Measurements from ENCODE around the gene AQP12A. TPM values are rescaled to one million over a fixed set of nuclear protein-coding genes. Genes with fewer than 3 reads are reported as not detected.
A peak's percentile ranks its signal among the peaks of the same experiment; 100 is the strongest.
"Not testable (repeated sequence)": the region's sequence is repeated elsewhere in the genome, so short reads cannot be mapped to it uniquely, and the experiment has no call there.

AQP12A gene
- total RNA-seq, 1 donor, result not detected

DNA sequence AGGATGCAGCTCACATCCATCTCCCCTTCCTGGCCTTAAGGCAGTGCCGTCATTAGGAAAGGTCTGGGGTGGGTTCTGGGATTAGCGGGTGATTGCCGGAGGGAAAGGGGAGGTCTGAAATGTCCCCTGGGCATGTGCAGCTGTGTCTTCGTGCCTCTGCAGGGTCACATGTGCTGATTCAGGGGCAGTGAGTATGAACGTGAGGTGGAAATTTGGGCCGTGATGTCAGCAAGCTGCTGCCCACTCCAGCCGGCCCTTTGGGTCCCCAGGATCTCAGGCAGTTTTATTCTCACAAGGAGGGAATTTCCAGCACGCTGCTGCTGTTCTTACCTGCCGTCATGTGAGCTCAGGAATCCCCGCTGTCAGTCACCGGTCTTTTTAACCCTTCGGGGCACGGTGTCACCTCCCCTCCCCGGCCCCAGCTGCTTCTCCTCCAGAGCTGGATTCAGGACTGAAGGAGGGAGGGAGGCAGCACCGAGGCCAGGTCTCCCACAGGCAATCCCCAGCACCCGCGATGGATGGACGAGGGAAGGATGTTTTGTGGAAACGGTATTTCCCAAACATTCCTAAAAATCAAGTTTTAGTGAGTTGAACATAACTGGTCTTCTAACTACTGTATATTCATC lies 42.9 kb upstream of the AQP12A start:
- H3K4me3 ChIP-seq (ENCODE audit: low read depth, low read length), result no peak overlapping the region
- TF ChIP-seq, protein P1, sequence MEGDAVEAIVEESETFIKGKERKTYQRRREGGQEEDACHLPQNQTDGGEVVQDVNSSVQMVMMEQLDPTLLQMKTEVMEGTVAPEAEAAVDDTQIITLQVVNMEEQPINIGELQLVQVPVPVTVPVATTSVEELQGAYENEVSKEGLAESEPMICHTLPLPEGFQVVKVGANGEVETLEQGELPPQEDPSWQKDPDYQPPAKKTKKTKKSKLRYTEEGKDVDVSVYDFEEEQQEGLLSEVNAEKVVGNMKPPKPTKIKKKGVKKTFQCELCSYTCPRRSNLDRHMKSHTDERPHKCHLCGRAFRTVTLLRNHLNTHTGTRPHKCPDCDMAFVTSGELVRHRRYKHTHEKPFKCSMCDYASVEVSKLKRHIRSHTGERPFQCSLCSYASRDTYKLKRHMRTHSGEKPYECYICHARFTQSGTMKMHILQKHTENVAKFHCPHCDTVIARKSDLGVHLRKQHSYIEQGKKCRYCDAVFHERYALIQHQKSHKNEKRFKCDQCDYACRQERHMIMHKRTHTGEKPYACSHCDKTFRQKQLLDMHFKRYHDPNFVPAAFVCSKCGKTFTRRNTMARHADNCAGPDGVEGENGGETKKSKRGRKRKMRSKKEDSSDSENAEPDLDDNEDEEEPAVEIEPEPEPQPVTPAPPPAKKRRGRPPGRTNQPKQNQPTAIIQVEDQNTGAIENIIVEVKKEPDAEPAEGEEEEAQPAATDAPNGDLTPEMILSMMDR (IDR thresholded peaks at IDR 0.05; ENCODE audit: insufficient read depth, low read depth, low read length), result no peak
- DNase-seq (ENCODE audit: low read depth), result no peak

DNA sequence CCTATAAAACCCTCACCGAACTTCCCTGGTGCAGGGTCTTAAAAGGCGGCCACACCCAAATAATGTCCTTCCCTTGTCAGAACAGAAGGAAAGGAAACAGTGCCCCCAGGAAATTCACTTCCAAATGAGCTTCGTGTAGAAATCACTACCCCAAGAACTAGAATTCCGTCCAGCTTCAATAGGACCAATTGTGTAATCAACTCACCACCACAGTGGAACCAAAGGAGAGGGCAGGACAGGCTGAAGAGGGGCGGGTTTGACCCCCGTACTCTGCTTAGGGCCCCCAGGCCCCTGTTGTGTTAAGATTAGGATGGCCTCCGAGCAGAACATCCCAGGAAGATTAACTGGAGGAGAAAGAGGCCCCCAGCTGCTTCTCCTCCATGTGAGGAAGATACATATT lies 42.3 kb upstream of the AQP12A start:
- TF ChIP-seq, protein P1 (IDR thresholded peaks at IDR 0.05; ENCODE audit: insufficient read depth, low read depth, low read length), result no peak
- DNase-seq (ENCODE audit: low read depth), result no peak
- H3K4me3 ChIP-seq (ENCODE audit: low read depth, low read length), result no peak overlapping the region

DNA sequence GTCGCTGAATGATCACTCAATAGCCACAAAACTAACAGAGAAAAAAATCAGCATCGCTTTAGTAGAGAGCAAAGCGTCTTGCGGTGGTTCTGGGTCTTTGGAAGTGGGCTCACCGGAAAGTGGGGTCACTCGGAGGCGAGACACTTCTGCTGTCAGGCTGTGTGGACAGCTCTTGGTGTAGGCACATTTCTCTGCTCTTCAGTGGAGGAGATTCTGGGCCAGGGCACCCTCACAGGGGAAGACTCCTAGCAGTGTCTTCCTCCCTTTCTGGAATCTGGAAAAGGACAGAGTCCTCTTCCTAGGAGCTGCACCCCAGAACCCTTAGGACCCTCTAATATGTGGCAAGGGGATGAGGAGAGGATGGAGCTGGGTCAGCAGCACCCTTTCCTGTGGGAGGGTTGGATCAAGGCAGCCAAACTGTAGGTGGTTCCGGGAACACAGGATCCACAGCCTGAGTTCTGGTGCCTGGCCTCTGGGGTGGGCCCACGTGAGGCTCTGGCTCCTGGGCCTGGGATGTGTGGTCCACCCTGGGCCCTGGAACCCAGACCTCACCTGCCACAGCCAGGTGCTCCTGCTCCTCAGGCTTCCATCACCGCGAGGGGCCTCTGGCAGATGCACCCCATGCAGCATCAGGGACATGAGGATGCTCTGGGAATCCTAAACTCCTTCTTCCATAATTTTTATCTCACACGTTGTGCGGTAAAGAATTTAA lies 41.3 kb upstream of the AQP12A start:
- no peak for DNase-seq (ENCODE audit: low read depth)
- TF ChIP-seq, protein P1 (IDR thresholded peaks at IDR 0.05; ENCODE audit: insufficient read depth, low read depth, low read length), result no peak
- no peak overlapping the region for H3K4me3 ChIP-seq (ENCODE audit: low read depth, low read length)

DNA sequence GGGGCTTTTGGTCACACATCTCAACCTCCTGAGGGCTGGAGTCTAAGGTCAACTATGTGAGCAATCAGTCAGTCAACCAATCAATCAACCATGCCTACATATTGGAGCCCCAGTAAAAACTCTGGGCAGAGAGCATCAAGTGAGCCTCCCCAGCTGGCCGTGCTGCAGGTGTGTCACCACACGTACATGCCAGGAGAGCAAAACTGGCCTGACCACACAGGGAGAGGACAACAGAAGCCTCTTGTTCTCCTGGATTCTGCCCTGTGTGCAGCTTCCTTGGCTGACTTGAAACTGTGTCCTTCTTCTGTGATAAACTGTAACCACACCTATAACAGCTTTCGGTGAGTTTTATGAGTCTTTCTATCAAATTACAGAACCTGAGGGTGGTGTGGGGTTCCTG lies 40.5 kb upstream of the AQP12A start:
- TF ChIP-seq, protein P1 (IDR thresholded peaks at IDR 0.05; ENCODE audit: insufficient read depth, low read depth, low read length), result no peak
- no peak overlapping the region for H3K4me3 ChIP-seq (ENCODE audit: low read depth, low read length)
- DNase-seq (ENCODE audit: low read depth), result no peak

DNA sequence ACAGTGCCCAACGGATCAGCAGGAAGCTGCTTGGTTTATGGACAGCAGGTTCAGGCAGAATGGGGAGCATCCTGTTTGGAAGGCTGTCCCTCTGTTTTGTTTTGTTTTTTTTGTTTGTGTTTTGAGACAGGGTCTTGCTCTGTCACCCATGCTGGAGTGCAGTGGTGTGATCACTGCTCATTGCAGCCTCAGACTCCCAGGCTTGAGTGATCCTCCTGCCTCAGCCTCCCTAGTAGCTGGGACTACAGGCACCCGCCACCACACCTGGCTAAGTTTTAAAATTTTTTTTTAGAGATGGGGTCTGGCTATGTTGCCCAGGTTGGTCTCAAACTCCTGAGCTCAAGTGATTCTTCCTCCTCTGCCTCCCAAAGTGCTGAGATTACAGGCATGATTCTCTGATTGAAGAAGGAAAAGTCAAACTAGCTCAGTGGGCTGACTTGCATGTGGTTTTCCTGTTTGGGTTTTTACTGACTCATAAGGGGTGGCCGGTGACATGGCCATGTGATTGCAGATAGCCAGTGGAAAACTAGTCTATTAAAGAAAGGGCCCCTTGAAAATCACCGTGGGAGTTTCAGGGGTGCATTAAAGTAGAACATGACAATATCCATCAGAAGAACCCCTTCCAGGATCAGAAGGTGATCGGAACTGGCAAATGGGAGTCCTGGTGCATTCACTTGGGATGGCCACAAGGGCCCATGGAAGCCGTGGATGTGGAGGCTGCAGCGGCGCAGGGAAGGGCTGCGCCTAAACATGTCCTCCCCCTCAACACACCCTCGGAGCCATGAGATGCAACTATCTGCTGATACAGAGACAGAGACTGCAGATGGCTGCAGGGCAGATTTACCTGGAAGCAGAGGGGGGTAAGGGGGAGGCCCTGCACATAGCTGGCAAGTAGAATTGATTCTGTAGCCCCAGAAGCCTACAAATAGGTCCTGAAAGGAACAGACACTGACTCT lies 35.5 kb upstream of the AQP12A start:
- peak; percentile 10 for DNase-seq (ENCODE audit: low read depth)
- TF ChIP-seq, protein P1 (IDR thresholded peaks at IDR 0.05; ENCODE audit: insufficient read depth, low read depth, low read length), result no peak

DNA sequence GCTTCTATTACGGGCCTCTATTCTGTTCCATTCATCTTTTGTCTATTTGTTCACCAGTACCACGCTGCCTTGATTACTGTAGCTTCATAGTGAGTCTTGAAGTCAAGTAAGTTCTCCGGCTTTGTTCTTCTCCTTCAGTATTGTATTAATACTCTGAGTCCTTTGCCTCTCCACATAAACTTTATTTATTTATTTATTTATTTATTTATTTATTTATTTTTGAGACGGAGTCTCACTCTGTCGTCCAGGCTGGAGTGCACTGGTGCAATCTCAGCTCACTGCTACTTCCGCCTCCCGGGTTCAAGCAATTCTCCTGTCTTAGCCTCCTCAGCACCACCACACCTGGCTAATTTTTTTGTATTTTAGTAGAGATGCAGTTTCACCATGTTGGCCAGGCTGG lies 31.8 kb upstream of the AQP12A start:
- H3K4me3 ChIP-seq (ENCODE audit: low read depth, low read length); DNase-seq (ENCODE audit: low read depth): not testable (repeated sequence)

More for the DNA sequence above, 35.5 kb upstream of the AQP12A start:
- no peak overlapping the region for H3K4me3 ChIP-seq (ENCODE audit: low read depth, low read length)

DNA sequence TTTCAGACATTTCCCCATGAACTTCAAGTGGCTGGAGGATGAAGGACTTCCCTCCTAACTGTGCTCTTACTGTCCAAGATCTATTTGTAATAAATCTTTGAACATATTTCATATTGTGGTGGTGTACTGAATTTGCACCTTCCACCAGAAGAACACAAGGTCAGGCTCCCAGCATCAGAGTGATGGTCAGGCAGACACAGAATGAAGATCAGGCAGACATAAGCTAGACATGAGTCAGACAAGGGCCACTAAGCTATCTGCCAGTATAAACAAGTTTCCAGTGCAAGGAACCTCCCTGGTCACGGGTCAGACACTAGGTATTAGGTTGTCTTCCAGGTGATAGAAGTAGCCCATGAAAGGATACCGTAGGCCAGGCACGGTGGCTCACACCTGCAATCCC lies 29.0 kb upstream of the AQP12A start:
- H3K4me3 ChIP-seq (ENCODE audit: low read depth, low read length), result no peak overlapping the region
- TF ChIP-seq, protein P1 (IDR thresholded peaks at IDR 0.05; ENCODE audit: insufficient read depth, low read depth, low read length), result no peak
- no peak for DNase-seq (ENCODE audit: low read depth)
